Measurements from ENCODE around the gene GPR25.

The GPR25 gene

DNA sequence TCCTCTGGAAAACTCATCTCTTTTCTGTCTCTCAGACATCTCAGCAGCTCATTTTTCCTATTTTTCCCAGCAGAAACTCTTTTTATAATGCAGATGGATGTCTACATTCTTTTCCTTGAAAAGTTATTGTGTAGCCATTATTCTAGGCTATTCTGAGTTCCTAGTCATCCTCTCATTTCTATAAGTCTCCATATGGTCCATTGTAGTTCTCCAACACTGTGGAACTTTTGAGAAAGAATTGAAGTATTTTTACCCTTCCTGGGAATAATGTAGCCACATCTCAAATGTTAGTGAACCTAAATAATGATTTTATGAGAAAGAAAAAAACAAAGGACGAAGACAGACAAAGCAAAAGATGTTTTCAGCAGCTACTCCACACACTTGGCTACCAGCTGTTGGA, 26.4 kb upstream of the GPR25 start:
- Histone ChIP-seq H2AFZ (ENCODE audit: low read depth, low read length) (no peak overlapping the region), H3K36me3 (ENCODE audit: insufficient read depth, low read length) (no peaks in the 10 kb centered on the region), H3K4me2 (ENCODE audit: insufficient read depth, low read length) (no peak overlapping the region), H3K27ac (ENCODE audit: low read length) (no peak overlapping the region), H4K20me1 (ENCODE audit: insufficient read depth, low read length) (no peaks in the 10 kb centered on the region), H3K27me3 (ENCODE audit: insufficient read depth, low read length, poor library complexity) (no peaks in the 10 kb centered on the region), H3K9me3 (ENCODE audit: insufficient read depth, low read length, severe bottlenecking) (no peaks in the 10 kb centered on the region), H3K79me2 (ENCODE audit: insufficient read depth, low read length) (no peaks in the 10 kb centered on the region), H3K4me1 (ENCODE audit: insufficient read depth, low read length) (no peaks in the 10 kb centered on the region), H3K4me3 (ENCODE audit: low read depth in 1 of 2, low read length in 2 of 2) (no peak overlapping the region), H3K9ac (ENCODE audit: low read depth, low read length) (no peak overlapping the region)
- ATAC-seq (ENCODE audit: insufficient read depth, low read depth) (no peak), DNase-seq (no peak)
- no peak for TF ChIP-seq EZH2 (IDR thresholded peaks at IDR 0.05; ENCODE audit: borderline replicate concordance, low read depth, low read length, severe bottlenecking)
- TF ChIP-seq, protein P1, sequence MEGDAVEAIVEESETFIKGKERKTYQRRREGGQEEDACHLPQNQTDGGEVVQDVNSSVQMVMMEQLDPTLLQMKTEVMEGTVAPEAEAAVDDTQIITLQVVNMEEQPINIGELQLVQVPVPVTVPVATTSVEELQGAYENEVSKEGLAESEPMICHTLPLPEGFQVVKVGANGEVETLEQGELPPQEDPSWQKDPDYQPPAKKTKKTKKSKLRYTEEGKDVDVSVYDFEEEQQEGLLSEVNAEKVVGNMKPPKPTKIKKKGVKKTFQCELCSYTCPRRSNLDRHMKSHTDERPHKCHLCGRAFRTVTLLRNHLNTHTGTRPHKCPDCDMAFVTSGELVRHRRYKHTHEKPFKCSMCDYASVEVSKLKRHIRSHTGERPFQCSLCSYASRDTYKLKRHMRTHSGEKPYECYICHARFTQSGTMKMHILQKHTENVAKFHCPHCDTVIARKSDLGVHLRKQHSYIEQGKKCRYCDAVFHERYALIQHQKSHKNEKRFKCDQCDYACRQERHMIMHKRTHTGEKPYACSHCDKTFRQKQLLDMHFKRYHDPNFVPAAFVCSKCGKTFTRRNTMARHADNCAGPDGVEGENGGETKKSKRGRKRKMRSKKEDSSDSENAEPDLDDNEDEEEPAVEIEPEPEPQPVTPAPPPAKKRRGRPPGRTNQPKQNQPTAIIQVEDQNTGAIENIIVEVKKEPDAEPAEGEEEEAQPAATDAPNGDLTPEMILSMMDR (IDR thresholded peaks at IDR 0.05; ENCODE audit: borderline replicate concordance, extremely low read depth, low read length, poor library complexity, severe bottlenecking), result no peak

DNA sequence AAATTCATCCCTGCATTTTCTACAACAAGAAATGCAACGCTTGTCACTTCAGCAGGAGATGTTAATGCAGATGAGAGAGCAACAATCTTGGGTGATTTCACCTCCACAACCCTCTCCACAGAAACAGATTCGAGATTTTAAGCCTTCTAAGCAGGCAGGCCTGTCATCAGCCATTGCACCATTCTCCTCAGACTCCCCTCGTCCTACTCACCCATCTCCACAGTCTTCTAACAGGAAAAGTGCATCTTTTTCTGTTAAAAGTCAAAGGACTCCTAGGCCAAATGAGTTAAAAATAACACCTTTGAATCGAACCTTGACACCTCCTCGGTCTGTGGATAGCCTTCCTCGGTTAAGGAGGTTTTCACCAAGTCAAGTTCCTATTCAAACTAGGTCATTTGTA, 23.4 kb upstream of the GPR25 start:
- Histone ChIP-seq H3K27ac (ENCODE audit: low read length) (no peak overlapping the region), H3K9me3 (ENCODE audit: insufficient read depth, low read length, severe bottlenecking) (no peaks in the 10 kb centered on the region), H2AFZ (ENCODE audit: low read depth, low read length) (no peak overlapping the region), H3K36me3 (ENCODE audit: insufficient read depth, low read length) (no peaks in the 10 kb centered on the region), H3K27me3 (ENCODE audit: insufficient read depth, low read length, poor library complexity) (no peaks in the 10 kb centered on the region), H3K79me2 (ENCODE audit: insufficient read depth, low read length) (no peaks in the 10 kb centered on the region), H3K4me2 (ENCODE audit: insufficient read depth, low read length) (no peak overlapping the region), H3K4me1 (ENCODE audit: insufficient read depth, low read length) (no peaks in the 10 kb centered on the region), H3K4me3 (ENCODE audit: low read depth in 1 of 2, low read length in 2 of 2) (no peak overlapping the region), H4K20me1 (ENCODE audit: insufficient read depth, low read length) (no peaks in the 10 kb centered on the region), H3K9ac (ENCODE audit: low read depth, low read length) (no peak overlapping the region)
- DNase-seq (no peak), ATAC-seq (ENCODE audit: insufficient read depth, low read depth) (no peak)
- no peak for TF ChIP-seq EZH2 (IDR thresholded peaks at IDR 0.05; ENCODE audit: borderline replicate concordance, low read depth, low read length, severe bottlenecking)
- TF ChIP-seq, protein P1 (IDR thresholded peaks at IDR 0.05; ENCODE audit: borderline replicate concordance, extremely low read depth, low read length, poor library complexity, severe bottlenecking), result no peak

GRCh38 chr1:200850554-200850953, 22.2 kb upstream of the GPR25 start:
- H3K27me3 ChIP-seq (ENCODE audit: insufficient read depth, low read length, poor library complexity), result no peaks in the 10 kb centered on the region
- no peak overlapping the region for H3K27ac ChIP-seq (ENCODE audit: low read length)
- no peaks in the 10 kb centered on the region for H3K4me1 ChIP-seq (ENCODE audit: insufficient read depth, low read length)
- DNase-seq, result no peak
- no peaks in the 10 kb centered on the region for H3K9me3 ChIP-seq (ENCODE audit: insufficient read depth, low read length, severe bottlenecking)
- H3K4me3 ChIP-seq (ENCODE audit: low read depth in 1 of 2, low read length in 2 of 2), result no peak overlapping the region
- no peaks in the 10 kb centered on the region for H3K79me2 ChIP-seq (ENCODE audit: insufficient read depth, low read length)
- no peaks in the 10 kb centered on the region for H4K20me1 ChIP-seq (ENCODE audit: insufficient read depth, low read length)
- no peak overlapping the region for H3K4me2 ChIP-seq (ENCODE audit: insufficient read depth, low read length)
- TF ChIP-seq EZH2 (IDR thresholded peaks at IDR 0.05; ENCODE audit: borderline replicate concordance, low read depth, low read length, severe bottlenecking), result no peak
- TF ChIP-seq, protein P1 (IDR thresholded peaks at IDR 0.05; ENCODE audit: borderline replicate concordance, extremely low read depth, low read length, poor library complexity, severe bottlenecking), result no peak
- no peak overlapping the region for H3K9ac ChIP-seq (ENCODE audit: low read depth, low read length)
- no peaks in the 10 kb centered on the region for H3K36me3 ChIP-seq (ENCODE audit: insufficient read depth, low read length)
- no peak for ATAC-seq (ENCODE audit: insufficient read depth, low read depth)
- H2AFZ ChIP-seq (ENCODE audit: low read depth, low read length), result no peak overlapping the region
